A549 (cell line): ENCODE results near the gene PRIMPOL. TPM values are rescaled to one million over a fixed set of nuclear protein-coding genes. Genes with fewer than 3 reads are reported as not detected.
"Not testable (repeated sequence)": the region's sequence is repeated elsewhere in the genome, so short reads cannot be mapped to it uniquely, and the experiment has no call there.

ENCODE experiments used
- ATAC-seq, 2 experiments: fragments of 200-7000 bp in 1 of 2; fragments of >200 bp in 1 of 2; cut with Nextera tagmentation in 1 of 2; cut with Tn5 transposase in 1 of 2; 3 replicates each; pipeline versions ENCODE4 v1.8.0 to v1.9.1; 2018 to 2020; ENCODE audit warnings: mild to moderate bottlenecking in 1 of 2, moderate library complexity in 1 of 2
- CTCF ChIA-PET: fragments of 300-600 bp; sonication (Branson Sonifier 250); formaldehyde crosslinking; extraction: SDS; loops from one replicate; lab custom pipeline; 2021; ENCODE audit warnings: antibody characterized with exemption, inconsistent platforms; lab: Yijun Ruan, JAX
- POLR2A ChIA-PET: fragments of 350-600 bp; formaldehyde crosslinking; extraction: SDS; loops from one replicate; lab custom pipeline; 2021; ENCODE audit warnings: antibody characterized with exemption, inconsistent platforms; lab: Yijun Ruan, JAX
- DNase-seq, 2 experiments: peaks; one replicate each; pipeline versions ENCODE4 v3.0.0 to v3.0.0-alpha.2; 2011 to 2016; ENCODE audit warnings: low read depth in 1 of 2, low spot score in 1 of 2
- FAIRE-seq: peaks from 2 replicates; lab custom pipeline; 2011; peaks lifted over from hg19 to GRCh38; lab: Jason Lieb, UNC
- H3K27ac ChIP-seq, 2 experiments: fragments of >200 bp; sonication (Bioruptor Twin); formaldehyde crosslinking; 3 replicates each; pipeline ENCODE4 v1.5.1; 2016 to 2017
- H3K4me1 ChIP-seq: fragments of >200 bp; sonication (Bioruptor Twin); formaldehyde crosslinking; 3 replicates; pipeline ENCODE4 v1.6.1; 2016
- H3K4me2 ChIP-seq: fragments of >200 bp; sonication (Bioruptor Twin); formaldehyde crosslinking; 3 replicates; pipeline ENCODE4 v1.6.1; 2016
- H3K4me3 ChIP-seq: fragments of >200 bp; sonication (Bioruptor Twin); formaldehyde crosslinking; 3 replicates; pipeline ENCODE4 v1.5.1; 2016
- H3K9me3 ChIP-seq: fragments of >200 bp; sonication (Bioruptor Twin); formaldehyde crosslinking; 3 replicates; pipeline ENCODE4 v1.6.1; 2016
- CBX2 ChIP-seq: fragments of 200-600 bp; sonication (generic); IDR thresholded peaks from 2 replicates; pipeline ENCODE4 v1.6.1; 2016; ENCODE audit warnings: low read depth, mild to moderate bottlenecking, borderline replicate concordance
- CBX8 ChIP-seq: fragments of 200-600 bp; sonication (generic); IDR thresholded peaks from 2 replicates; pipeline ENCODE4 v1.6.1; 2016
- CEBPB ChIP-seq, 2 experiments: fragments of >200 bp in 1 of 2; sonication (Bioruptor Twin) in 1 of 2; formaldehyde crosslinking in 1 of 2; IDR thresholded peaks; 2 replicates each; pipeline ENCODE4 v1.6.1; 2012 to 2016
- CHD4 ChIP-seq: fragments of 200-600 bp; sonication (generic); IDR thresholded peaks from 2 replicates; pipeline ENCODE4 v1.6.1; 2016; ENCODE audit warnings: antibody characterized with exemption, mild to moderate bottlenecking, borderline replicate concordance
- EHMT2 ChIP-seq: fragments of 200-600 bp; sonication (generic); IDR thresholded peaks from 2 replicates; pipeline ENCODE4 v1.6.1; 2016; ENCODE audit warnings: antibody characterized with exemption, low read depth, mild to moderate bottlenecking, moderate library complexity
- ESRRA ChIP-seq: fragments of 150-350 bp; IDR thresholded peaks from 2 replicates; pipeline ENCODE4 v1.6.1; 2014; ENCODE audit warnings: mild to moderate bottlenecking, low read length, borderline replicate concordance
- GATA3 ChIP-seq: IDR thresholded peaks from 2 replicates; pipeline ENCODE4 v1.6.1; 2012; ENCODE audit warnings: borderline replicate concordance
- HDAC2 ChIP-seq: fragments of 200-600 bp; sonication (generic); IDR thresholded peaks from 2 replicates; pipeline ENCODE4 v1.6.1; 2016
- HMGXB4 ChIP-seq: fragments of 250-450 bp; sonication (Bioruptor Pico); IDR thresholded peaks from 2 replicates; pipeline ENCODE4 v1.5.0; 2021; ENCODE audit warnings: mild to moderate bottlenecking, moderate library complexity, borderline replicate concordance
- KDM5A ChIP-seq: fragments of 200-600 bp; sonication (generic); IDR thresholded peaks from 2 replicates; pipeline ENCODE4 v1.6.1; 2016; ENCODE audit warnings: antibody characterized with exemption, mild to moderate bottlenecking
- MAX ChIP-seq: IDR thresholded peaks from 2 replicates; pipeline ENCODE4 v1.6.1; 2012
- MAZ ChIP-seq: fragments of 150-350 bp; IDR thresholded peaks from 2 replicates; pipeline ENCODE4 v1.6.1; 2014; ENCODE audit warnings: antibody characterized with exemption, low read depth, low read length, borderline replicate concordance
- MYC ChIP-seq: IDR thresholded peaks from 2 replicates; pipeline ENCODE4 v1.6.1; 2012; ENCODE audit warnings: mild to moderate bottlenecking, inconsistent platforms, low read length, improper control_type of control experiment, borderline replicate concordance
- NR3C1 ChIP-seq: fragments of >200 bp; sonication (Bioruptor Twin); formaldehyde crosslinking; IDR thresholded peaks from 3 replicates; pipeline ENCODE4 v1.6.1; 2017
- POLR2AphosphoS2 ChIP-seq: conservative IDR thresholded peaks from 2 replicates; pipeline ENCODE4 v1.6.1; 2012; ENCODE audit warnings: low read length, improper control_type of control experiment, inconsistent platforms
- RARB ChIP-seq: fragments of 250-450 bp; sonication (Bioruptor Pico); IDR thresholded peaks from 2 replicates; pipeline ENCODE4 v1.8.0; 2021; ENCODE audit warnings: mild to moderate bottlenecking, moderate library complexity
- RCOR1 ChIP-seq: fragments of 150-350 bp; IDR thresholded peaks from 2 replicates; pipeline ENCODE4 v1.6.1; 2014; ENCODE audit warnings: antibody characterized with exemption, low read length, low read depth
- SMC3 ChIP-seq: fragments of >200 bp; sonication (Bioruptor Twin); formaldehyde crosslinking; IDR thresholded peaks from 3 replicates; pipeline ENCODE4 v1.6.1; 2018; ENCODE audit warnings: inconsistent platforms
- SREBF2 ChIP-seq: fragments of 450-650 bp; IDR thresholded peaks from 2 replicates; pipeline ENCODE4 v1.6.1; 2014; ENCODE audit warnings: mild to moderate bottlenecking, moderate library complexity
- USF2 ChIP-seq: fragments of 450-650 bp; IDR thresholded peaks from 2 replicates; pipeline ENCODE4 v1.6.1; 2014; ENCODE audit warnings: antibody characterized with exemption
- ZFP36 ChIP-seq: fragments of 450-650 bp; IDR thresholded peaks from 2 replicates; pipeline ENCODE4 v1.6.1; 2014; ENCODE audit warnings: borderline replicate concordance; ENCODE audit not compliant: partially characterized antibody
- WGBS: methylation state at CpG from one replicate; pipeline ENCODE4 v1.1.6; 2017; ENCODE audit errors: missing lambda C conversion rate; 5-methylcytosine and 5-hydroxymethylcytosine counted together
- polyA plus RNA-seq, 4 experiments: library from polyadenylated mRNA; depleted of rRNA in 3 of 4; stranded (reverse); fragments of >200 nt; fragmentation: RNase III in 1 of 4; extraction: RNeasy Plus Mini Kit Qiagen cat#74134 plus additional on column Dnase treatment in 1 of 4; gene quantifications; 2 replicates in 3 of 4; 3 replicates in 1 of 4; pipeline ENCODE4 v1.2.3, GENCODE V29; 2011 to 2017

Gene PRIMPOL
- polyA plus RNA-seq, 2 of the 4 experiments (the other 2 are of a cell fraction), result 10.0 to 23.9 TPM

GRCh38 chr4:184652681-184653080, 3.1 kb downstream of the PRIMPOL start:
- not testable (repeated sequence) for FAIRE-seq

GRCh38 chr4:184653650-184654049, 4.1 kb downstream of the PRIMPOL start:
- POLR2A ChIA-PET, result no interaction called here
- H3K9me3 ChIP-seq, result no peaks in the 10 kb centered on the region
- DNase-seq (no peak), ATAC-seq (no peak), FAIRE-seq (no peak)
- 26% methylated on average over 2 of the region's 2 CpGs for WGBS
- TF ChIP-seq KDM5A (no peak), EHMT2 (no peak), CHD4 (no peak), USF2 (no peak), GATA3 (no peak), CBX8 (no peak), SREBF2 (no peak), HDAC2 (no peak), CBX2 (no peak), NR3C1 (no peak)
- H3K27ac ChIP-seq, result no peak overlapping the region
- no peak overlapping the region for H3K4me2 ChIP-seq
- H3K4me1 ChIP-seq, result peaks cover 3% of the 10 kb centered on the region; the same call in 2 of the 3 replicates
- no peak overlapping the region for H3K4me3 ChIP-seq
- CTCF ChIA-PET, result no interaction called here

More at GRCh38 chr4:184652681-184653080, 3.1 kb downstream of the PRIMPOL start:
- H3K4me2 ChIP-seq, H3K9me3 ChIP-seq, CTCF ChIA-PET, H3K27ac ChIP-seq, H3K4me3 ChIP-seq, H3K4me1 ChIP-seq, ATAC-seq, DNase-seq, POLR2A ChIA-PET: not testable (repeated sequence)

- no peaks in the 10 kb centered on the region for H3K4me1 ChIP-seq
- no peak for FAIRE-seq
- no peak for ATAC-seq
- 92% methylated on average over 8 of the region's 8 CpGs for WGBS
- CTCF ChIA-PET, result interaction anchor here (0.6 kb wide), 1 partner anchor 153 kb away, joined by 3 read pairs; no protein-coding TSS in a partner anchor
- no peak overlapping the region for H3K4me2 ChIP-seq
- POLR2A ChIA-PET, result no interaction called here
- no peak overlapping the region for H3K4me3 ChIP-seq
- no peaks in the 10 kb centered on the region for H3K9me3 ChIP-seq
- no peak overlapping the region for H3K27ac ChIP-seq
- no peak for TF ChIP-seq MYC
- no peak for TF ChIP-seq CEBPB (IDR thresholded peaks at IDR 0.05)
- TF ChIP-seq RCOR1, result no peak
- no peak for TF ChIP-seq HDAC2
- TF ChIP-seq POLR2AphosphoS2, result no peak
- TF ChIP-seq ESRRA, result no peak
- TF ChIP-seq MAZ, result no peak
- no peak for TF ChIP-seq RARB (CRISPR knock-in tag)
- TF ChIP-seq HMGXB4 (CRISPR knock-in tag), result no peak
- no peak for TF ChIP-seq SMC3
- TF ChIP-seq ZFP36, result no peak
- TF ChIP-seq MAX, result no peak
- DNase-seq, result no peak
Observed at GRCh38 chr4:184655889-184656869, 6.6 kb downstream of the PRIMPOL start.
